ENCODE results near the gene EDNRB. TPM values are rescaled to one million over a fixed set of nuclear protein-coding genes. Genes with fewer than 3 reads are reported as not detected.

EDNRB gene
- polyA plus RNA-seq, 1 of the 3 experiments (the other 2 are of a cell fraction) = not detected

DNA sequence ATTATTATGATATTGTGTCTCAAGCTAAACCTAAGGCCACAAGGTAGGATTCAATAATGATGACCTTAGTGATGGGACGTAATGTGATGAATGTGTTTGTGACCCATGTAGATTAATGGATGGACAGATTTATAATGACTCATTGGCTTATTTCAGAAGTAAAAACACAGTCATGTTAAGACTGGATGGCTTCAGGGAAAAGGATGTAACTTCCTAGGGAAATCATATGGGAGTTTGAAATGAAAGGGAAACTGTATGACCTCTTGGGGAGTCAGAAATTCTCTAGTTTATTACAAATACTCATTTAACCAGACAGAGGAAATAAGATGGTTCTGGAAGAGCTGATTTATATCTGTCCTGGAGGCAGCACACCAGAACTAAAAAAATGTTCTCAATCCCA is 2.9 kb downstream of the EDNRB start:
- WGBS (ENCODE audit: low lambda C conversion rate) = 47% methylated on average over 1 of the region's 1 CpG
- no peak overlapping the region for H2AFZ ChIP-seq (ENCODE audit: low read depth)
- no peaks in the 10 kb centered on the region for H3F3A ChIP-seq (replicated peaks; ENCODE audit: insufficient read depth)
- H3K79me2 ChIP-seq (ENCODE audit: insufficient read depth) = no peaks in the 10 kb centered on the region
- no peak overlapping the region for H3K27ac ChIP-seq (ENCODE audit: low read depth in 2 of 2, low read length in 1 of 2)
- H3K9ac ChIP-seq = no peak overlapping the region
- no peaks in the 10 kb centered on the region for H4K20me1 ChIP-seq (ENCODE audit: insufficient read depth)
- H3K4me3 ChIP-seq (ENCODE audit: low read depth in 2 of 2, low read length in 1 of 2) = no peak overlapping the region
- TF ChIP-seq, protein P1, sequence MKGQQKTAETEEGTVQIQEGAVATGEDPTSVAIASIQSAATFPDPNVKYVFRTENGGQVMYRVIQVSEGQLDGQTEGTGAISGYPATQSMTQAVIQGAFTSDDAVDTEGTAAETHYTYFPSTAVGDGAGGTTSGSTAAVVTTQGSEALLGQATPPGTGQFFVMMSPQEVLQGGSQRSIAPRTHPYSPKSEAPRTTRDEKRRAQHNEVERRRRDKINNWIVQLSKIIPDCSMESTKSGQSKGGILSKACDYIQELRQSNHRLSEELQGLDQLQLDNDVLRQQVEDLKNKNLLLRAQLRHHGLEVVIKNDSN (IDR thresholded peaks at IDR 0.05; ENCODE audit: borderline replicate concordance, low read depth) = no peak
- TF ChIP-seq RXRA (IDR thresholded peaks at IDR 0.05; ENCODE audit: borderline replicate concordance, low read depth) (no peak), EZH2phosphoT487 (IDR thresholded peaks at IDR 0.05; ENCODE audit: borderline replicate concordance, low read depth) (no peak), TCF12 (IDR thresholded peaks at IDR 0.05) (no peak), TAF1 (IDR thresholded peaks at IDR 0.05; ENCODE audit: borderline replicate concordance, low read depth, low read length) (no peak), EP300 (IDR thresholded peaks at IDR 0.05; ENCODE audit: borderline replicate concordance in 1 of 2, low read depth in 1 of 2, low read length in 1 of 2) (no peak), IRF3 (IDR thresholded peaks at IDR 0.05; ENCODE audit: low read depth, low read length) (no peak), REST (IDR thresholded peaks at IDR 0.05; ENCODE audit: low read depth, low read length) (no peak), YY1 (IDR thresholded peaks at IDR 0.05; ENCODE audit: low read depth) (no peak), CTCF (IDR thresholded peaks at IDR 0.05) (no peak), RAD21 (IDR thresholded peaks at IDR 0.05; ENCODE audit: low read length) (no peak), GATA2 (CRISPR knock-in tag; IDR thresholded peaks at IDR 0.05) (no peak), SIN3A (IDR thresholded peaks at IDR 0.05; ENCODE audit: borderline replicate concordance, low read depth, low read length) (no peak), JUND (IDR thresholded peaks at IDR 0.05) (no peak), PBX3 (IDR thresholded peaks at IDR 0.05) (no peak), NFIC (IDR thresholded peaks at IDR 0.05; ENCODE audit: borderline replicate concordance) (no peak)
- TF ChIP-seq, protein P2, sequence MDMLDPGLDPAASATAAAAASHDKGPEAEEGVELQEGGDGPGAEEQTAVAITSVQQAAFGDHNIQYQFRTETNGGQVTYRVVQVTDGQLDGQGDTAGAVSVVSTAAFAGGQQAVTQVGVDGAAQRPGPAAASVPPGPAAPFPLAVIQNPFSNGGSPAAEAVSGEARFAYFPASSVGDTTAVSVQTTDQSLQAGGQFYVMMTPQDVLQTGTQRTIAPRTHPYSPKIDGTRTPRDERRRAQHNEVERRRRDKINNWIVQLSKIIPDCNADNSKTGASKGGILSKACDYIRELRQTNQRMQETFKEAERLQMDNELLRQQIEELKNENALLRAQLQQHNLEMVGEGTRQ (IDR thresholded peaks at IDR 0.05; ENCODE audit: borderline replicate concordance, low read depth, low read length) = no peak
- H3K9me2 ChIP-seq = no peaks in the 10 kb centered on the region
- POLR2A ChIA-PET = no interaction called here
- no peak for DNase-seq
- CTCF ChIA-PET = no interaction called here
- no peak overlapping the region for H3K4me2 ChIP-seq
- H3K27me3 ChIP-seq (ENCODE audit: insufficient read depth) = peaks cover 37% of the 10 kb centered on the region
- peaks cover 0 to 16% of the 10 kb centered on the region in 2 experiments; a peak in 2 of 4 replicates for H3K4me1 ChIP-seq (ENCODE audit: control insufficient read depth in 1 of 2, insufficient read depth in 2 of 2, low read depth in 1 of 2, low read length in 1 of 2)
- H3K36me3 ChIP-seq (replicated peaks in 1 of 2; ENCODE audit: control insufficient read depth in 1 of 2, insufficient read depth in 2 of 2, low read length in 1 of 2) = no peaks in the 10 kb centered on the region
- no peaks in the 10 kb centered on the region for H3K9me3 ChIP-seq
